HepG2 (cell line): ENCODE results near the gene CHKB. TPM values are rescaled to one million over a fixed set of nuclear protein-coding genes. Genes with fewer than 3 reads are reported as not detected.

Experiments used
- HOXA3 ChIP-seq: sonication (generic); formaldehyde crosslinking; IDR thresholded peaks from 2 replicates; pipeline ENCODE4 v1.5.0; 2020; ENCODE audit warnings: missing genetic modification reagents
- RXRA ChIP-seq: sonication (generic); formaldehyde crosslinking; IDR thresholded peaks from 2 replicates; pipeline ENCODE4 v1.5.1; 2020; ENCODE audit warnings: missing genetic modification reagents
- polyA plus RNA-seq, 8 experiments: library from polyadenylated mRNA; depleted of rRNA in 3 of 8; stranded (reverse) in 7 of 8; unstranded in 1 of 8; fragments of >200 nt; fragmentation: Illumina TruSeq in 4 of 8; extraction: Trizol in 4 of 8; gene quantifications; 2 replicates each; pipeline versions ENCODE4 v1.2.1 to v1.2.3, GENCODE V29; 2011 to 2016; ENCODE audit warnings: low read depth in 4 of 8, missing spikeins in 1 of 8, mixed read lengths in 1 of 8; ENCODE audit not compliant: insufficient read depth in 1 of 8
- total RNA-seq, 5 experiments: library from RNA; depleted of rRNA; stranded (reverse); fragments of >200 nt; fragmentation: Illumina TruSeq; extraction: Trizol; gene quantifications; 2 replicates each; pipeline ENCODE4 v1.2.3, GENCODE V29; 2016; ENCODE audit warnings: low read depth in 1 of 5
- TF ChIP-seq, protein P1 (sequence below): sonication (generic); formaldehyde crosslinking; IDR thresholded peaks from one replicate; pipeline ENCODE4 v1.5.1; 2020; ENCODE audit warnings: mild to moderate bottlenecking, missing genetic modification reagents; ENCODE audit errors: not compliant biosample characterization
- TF ChIP-seq, protein P2 (sequence below), 2 experiments: sonication (generic) in 1 of 2; formaldehyde crosslinking in 1 of 2; IDR thresholded peaks; 2 replicates each; pipeline versions ENCODE4 v1.4.0 to v1.6.1; 2018 to 2020; ENCODE audit warnings: missing genetic modification reagents in 2 of 2, borderline replicate concordance in 1 of 2, low read depth in 1 of 2, mild to moderate bottlenecking in 1 of 2, missing biosample characterization in 1 of 2
- TF ChIP-seq, protein P3 (sequence below), 2 experiments: fragments of 450-650 bp in 1 of 2; sonication (generic) in 1 of 2; formaldehyde crosslinking in 1 of 2; IDR thresholded peaks; 2 replicates each; pipeline versions ENCODE4 v1.6.1 to v1.8.0; 2016 to 2022; ENCODE audit warnings: antibody characterized with exemption in 1 of 2, mild to moderate bottlenecking in 1 of 2, missing genetic modification reagents in 1 of 2

Gene CHKB
- total and polyA plus RNA-seq, 2 of the 13 experiments (the other 11 are each of a cell fraction or from before 2014, with no cell fraction given) = 24.5 to 42.7 TPM

DNA sequence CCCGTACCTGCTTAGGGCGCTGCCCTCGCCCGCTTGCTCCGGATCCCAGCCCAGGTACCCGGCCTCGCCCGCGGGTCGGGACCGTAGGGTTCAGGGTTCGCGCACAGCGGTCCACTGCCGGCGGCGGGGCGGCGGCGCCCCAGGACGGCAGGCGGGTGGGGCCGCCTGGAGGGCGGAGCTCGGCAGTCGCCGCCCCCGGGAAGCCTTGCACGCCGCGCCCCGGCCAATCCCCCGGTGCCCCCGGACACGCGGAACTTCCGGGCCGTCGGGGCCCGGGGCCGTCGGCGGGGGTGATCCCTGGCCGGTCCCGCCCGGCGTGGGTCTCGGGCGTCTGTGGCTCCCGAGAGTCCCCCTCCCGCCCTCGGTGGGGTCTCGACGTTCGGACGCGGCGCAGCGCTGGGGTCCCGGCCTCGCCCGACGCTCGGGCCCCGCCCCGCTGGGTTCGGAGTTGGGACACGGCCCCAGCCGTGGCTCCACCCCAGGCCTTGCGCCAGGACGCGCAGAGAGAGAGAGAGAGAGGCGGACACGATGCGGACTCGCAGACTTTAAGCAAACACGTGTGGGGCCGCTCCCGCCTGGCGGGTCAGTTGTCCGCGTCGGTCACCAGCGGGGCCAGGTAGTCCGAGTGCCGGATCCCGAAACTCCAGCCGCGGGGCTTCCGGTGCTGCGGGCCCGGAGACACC lies 52.6 kb downstream of the CHKB start, which contains the start of gene TYMP (continued):
- TF ChIP-seq, protein P1, sequence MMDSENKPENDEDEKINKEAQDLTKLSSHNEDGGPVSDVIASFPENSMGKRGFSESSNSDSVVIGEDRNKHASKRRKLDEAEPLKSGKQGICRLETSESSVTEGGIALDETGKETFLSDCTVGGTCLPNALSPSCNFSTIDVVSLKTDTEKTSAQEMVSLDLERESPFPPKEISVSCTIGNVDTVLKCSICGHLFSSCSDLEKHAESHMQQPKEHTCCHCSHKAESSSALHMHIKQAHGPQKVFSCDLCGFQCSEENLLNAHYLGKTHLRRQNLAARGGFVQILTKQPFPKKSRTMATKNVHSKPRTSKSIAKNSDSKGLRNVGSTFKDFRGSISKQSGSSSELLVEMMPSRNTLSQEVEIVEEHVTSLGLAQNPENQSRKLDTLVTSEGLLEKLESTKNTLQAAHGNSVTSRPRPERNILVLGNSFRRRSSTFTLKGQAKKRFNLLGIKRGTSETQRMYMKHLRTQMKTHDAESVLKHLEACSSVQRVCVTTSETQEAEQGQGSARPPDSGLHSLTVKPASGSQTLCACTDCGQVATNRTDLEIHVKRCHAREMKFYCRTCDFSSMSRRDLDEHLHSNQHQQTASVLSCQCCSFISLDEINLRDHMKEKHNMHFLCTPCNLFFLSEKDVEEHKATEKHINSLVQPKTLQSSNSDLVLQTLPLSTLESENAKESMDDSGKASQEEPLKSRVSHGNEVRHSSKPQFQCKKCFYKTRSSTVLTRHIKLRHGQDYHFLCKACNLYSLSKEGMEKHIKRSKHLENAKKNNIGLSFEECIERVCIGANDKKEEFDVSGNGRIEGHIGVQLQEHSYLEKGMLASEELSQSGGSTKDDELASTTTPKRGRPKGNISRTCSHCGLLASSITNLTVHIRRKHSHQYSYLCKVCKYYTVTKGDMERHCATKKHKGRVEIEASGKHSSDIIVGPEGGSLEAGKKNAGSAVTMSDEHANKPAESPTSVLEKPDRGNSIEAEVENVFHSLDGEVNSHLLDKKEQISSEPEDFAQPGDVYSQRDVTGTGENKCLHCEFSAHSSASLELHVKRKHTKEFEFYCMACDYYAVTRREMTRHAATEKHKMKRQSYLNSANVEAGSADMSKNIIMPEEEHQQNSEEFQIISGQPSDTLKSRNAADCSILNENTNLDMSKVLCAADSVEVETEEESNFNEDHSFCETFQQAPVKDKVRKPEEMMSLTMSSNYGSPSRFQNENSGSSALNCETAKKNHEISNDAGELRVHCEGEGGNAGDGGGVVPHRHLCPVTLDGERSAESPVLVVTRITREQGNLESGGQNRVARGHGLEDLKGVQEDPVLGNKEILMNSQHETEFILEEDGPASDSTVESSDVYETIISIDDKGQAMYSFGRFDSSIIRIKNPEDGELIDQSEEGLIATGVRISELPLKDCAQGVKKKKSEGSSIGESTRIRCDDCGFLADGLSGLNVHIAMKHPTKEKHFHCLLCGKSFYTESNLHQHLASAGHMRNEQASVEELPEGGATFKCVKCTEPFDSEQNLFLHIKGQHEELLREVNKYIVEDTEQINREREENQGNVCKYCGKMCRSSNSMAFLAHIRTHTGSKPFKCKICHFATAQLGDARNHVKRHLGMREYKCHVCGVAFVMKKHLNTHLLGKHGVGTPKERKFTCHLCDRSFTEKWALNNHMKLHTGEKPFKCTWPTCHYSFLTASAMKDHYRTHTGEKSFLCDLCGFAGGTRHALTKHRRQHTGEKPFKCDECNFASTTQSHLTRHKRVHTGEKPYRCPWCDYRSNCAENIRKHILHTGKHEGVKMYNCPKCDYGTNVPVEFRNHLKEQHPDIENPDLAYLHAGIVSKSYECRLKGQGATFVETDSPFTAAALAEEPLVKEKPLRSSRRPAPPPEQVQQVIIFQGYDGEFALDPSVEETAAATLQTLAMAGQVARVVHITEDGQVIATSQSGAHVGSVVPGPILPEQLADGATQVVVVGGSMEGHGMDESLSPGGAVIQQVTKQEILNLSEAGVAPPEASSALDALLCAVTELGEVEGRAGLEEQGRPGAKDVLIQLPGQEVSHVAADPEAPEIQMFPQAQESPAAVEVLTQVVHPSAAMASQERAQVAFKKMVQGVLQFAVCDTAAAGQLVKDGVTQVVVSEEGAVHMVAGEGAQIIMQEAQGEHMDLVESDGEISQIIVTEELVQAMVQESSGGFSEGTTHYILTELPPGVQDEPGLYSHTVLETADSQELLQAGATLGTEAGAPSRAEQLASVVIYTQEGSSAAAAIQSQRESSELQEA = no peak
- TF ChIP-seq RXRA (CRISPR knock-in tag) (peak; percentile 75), HOXA3 (CRISPR knock-in tag) (peak; percentile 84)
- TF ChIP-seq, protein P2, sequence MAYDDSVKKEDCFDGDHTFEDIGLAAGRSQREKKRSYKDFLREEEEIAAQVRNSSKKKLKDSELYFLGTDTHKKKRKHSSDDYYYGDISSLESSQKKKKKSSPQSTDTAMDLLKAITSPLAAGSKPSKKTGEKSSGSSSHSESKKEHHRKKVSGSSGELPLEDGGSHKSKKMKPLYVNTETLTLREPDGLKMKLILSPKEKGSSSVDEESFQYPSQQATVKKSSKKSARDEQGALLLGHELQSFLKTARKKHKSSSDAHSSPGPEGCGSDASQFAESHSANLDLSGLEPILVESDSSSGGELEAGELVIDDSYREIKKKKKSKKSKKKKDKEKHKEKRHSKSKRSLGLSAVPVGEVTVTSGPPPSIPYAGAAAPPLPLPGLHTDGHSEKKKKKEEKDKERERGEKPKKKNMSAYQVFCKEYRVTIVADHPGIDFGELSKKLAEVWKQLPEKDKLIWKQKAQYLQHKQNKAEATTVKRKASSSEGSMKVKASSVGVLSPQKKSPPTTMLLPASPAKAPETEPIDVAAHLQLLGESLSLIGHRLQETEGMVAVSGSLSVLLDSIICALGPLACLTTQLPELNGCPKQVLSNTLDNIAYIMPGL (CRISPR knock-in tag; IDR thresholded peaks at IDR 0.05; ENCODE audit: borderline replicate concordance in 1 of 2, low read depth in 1 of 2) = peak in 1 of 2 experiments; percentile 60; a peak in 1 of 4 replicates
- TF ChIP-seq, protein P3, sequence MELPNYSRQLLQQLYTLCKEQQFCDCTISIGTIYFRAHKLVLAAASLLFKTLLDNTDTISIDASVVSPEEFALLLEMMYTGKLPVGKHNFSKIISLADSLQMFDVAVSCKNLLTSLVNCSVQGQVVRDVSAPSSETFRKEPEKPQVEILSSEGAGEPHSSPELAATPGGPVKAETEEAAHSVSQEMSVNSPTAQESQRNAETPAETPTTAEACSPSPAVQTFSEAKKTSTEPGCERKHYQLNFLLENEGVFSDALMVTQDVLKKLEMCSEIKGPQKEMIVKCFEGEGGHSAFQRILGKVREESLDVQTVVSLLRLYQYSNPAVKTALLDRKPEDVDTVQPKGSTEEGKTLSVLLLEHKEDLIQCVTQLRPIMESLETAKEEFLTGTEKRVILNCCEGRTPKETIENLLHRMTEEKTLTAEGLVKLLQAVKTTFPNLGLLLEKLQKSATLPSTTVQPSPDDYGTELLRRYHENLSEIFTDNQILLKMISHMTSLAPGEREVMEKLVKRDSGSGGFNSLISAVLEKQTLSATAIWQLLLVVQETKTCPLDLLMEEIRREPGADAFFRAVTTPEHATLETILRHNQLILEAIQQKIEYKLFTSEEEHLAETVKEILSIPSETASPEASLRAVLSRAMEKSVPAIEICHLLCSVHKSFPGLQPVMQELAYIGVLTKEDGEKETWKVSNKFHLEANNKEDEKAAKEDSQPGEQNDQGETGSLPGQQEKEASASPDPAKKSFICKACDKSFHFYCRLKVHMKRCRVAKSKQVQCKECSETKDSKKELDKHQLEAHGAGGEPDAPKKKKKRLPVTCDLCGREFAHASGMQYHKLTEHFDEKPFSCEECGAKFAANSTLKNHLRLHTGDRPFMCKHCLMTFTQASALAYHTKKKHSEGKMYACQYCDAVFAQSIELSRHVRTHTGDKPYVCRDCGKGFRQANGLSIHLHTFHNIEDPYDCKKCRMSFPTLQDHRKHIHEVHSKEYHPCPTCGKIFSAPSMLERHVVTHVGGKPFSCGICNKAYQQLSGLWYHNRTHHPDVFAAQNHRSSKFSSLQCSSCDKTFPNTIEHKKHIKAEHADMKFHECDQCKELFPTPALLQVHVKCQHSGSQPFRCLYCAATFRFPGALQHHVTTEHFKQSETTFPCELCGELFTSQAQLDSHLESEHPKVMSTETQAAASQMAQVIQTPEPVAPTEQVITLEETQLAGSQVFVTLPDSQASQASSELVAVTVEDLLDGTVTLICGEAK (IDR thresholded peaks at IDR 0.05) = no peak
- TF ChIP-seq, protein P3 (CRISPR knock-in tag; IDR thresholded peaks at IDR 0.05) = peak; percentile 39; the same call in 1 of the 2 replicates
